Caco-2 (cell line): Measurements from ENCODE around the gene TPM4. TPM values are rescaled to one million over a fixed set of nuclear protein-coding genes. Genes with fewer than 3 reads are reported as not detected.

Experiments
- BruUV-seq: library from RNA; stranded (reverse); fragments of 400-500 nt; replicated peaks from 2 replicates; lab custom pipeline; 2021; lab: Mats Ljungman, UMichigan
- CTCF ChIA-PET: fragments of 300-600 bp; sonication (Branson Sonifier 250); formaldehyde crosslinking; loops from one replicate; lab custom pipeline; 2022; ENCODE audit warnings: antibody characterized with exemption; lab: Charles Lee
- POLR2A ChIA-PET: fragments of 300-600 bp; sonication (Branson Sonifier 250); formaldehyde crosslinking; loops from one replicate; lab custom pipeline; 2022; ENCODE audit warnings: antibody characterized with exemption; lab: Charles Lee
- DNase-seq, 2 experiments: peaks; one replicate each; pipeline versions ENCODE4 v3.0.0 to v3.0.0-alpha.2; 2020 to 2022
- H3K27me3 ChIP-seq: replicated peaks from 2 replicates; pipeline ENCODE4 v1.6.0; 2011; ENCODE audit warnings: low read length; ENCODE audit not compliant: control insufficient read depth, insufficient read depth
- H3K36me3 ChIP-seq: 2 replicates; pipeline ENCODE4 v1.5.1; 2011; ENCODE audit warnings: low read length; ENCODE audit not compliant: control insufficient read depth, insufficient read depth
- H3K4me1 ChIP-seq: fragments of 250-450 bp; sonication (Bioruptor Pico); 2 replicates; pipeline ENCODE4 v1.5.1; 2020; ENCODE audit warnings: mild to moderate bottlenecking
- H3K4me3 ChIP-seq: 2 replicates; pipeline ENCODE4 v1.5.1; 2011; ENCODE audit warnings: low read depth, mild to moderate bottlenecking, control low read depth, low read length
- H3K9me3 ChIP-seq: fragments of 250-450 bp; sonication (Bioruptor Pico); 2 replicates; pipeline ENCODE4 v1.5.1; 2020; ENCODE audit warnings: mild to moderate bottlenecking, moderate library complexity
- H3K27ac Mint-ChIP-seq: one replicate; pipeline ENCODE4 v1.8.0; 2022; ENCODE audit warnings: mixed read lengths; ENCODE audit not compliant: unreplicated experiment
- H3K27me3 Mint-ChIP-seq: one replicate; pipeline ENCODE4 v1.8.0; 2022; ENCODE audit warnings: mixed read lengths; ENCODE audit not compliant: insufficient read depth, unreplicated experiment
- H3K36me3 Mint-ChIP-seq: one replicate; pipeline ENCODE4 v1.8.0; 2022; ENCODE audit warnings: mild to moderate bottlenecking, mixed read lengths; ENCODE audit not compliant: insufficient read depth, unreplicated experiment
- H3K4me1 Mint-ChIP-seq: one replicate; pipeline ENCODE4 v1.8.0; 2022; ENCODE audit warnings: low read depth, mixed read lengths; ENCODE audit not compliant: unreplicated experiment
- H3K4me3 Mint-ChIP-seq: one replicate; pipeline ENCODE4 v1.8.0; 2022; ENCODE audit warnings: mild to moderate bottlenecking, moderate library complexity, mixed read lengths; ENCODE audit not compliant: unreplicated experiment
- H3K9me3 Mint-ChIP-seq: one replicate; pipeline ENCODE4 v1.8.0; 2022; ENCODE audit warnings: mixed read lengths; ENCODE audit not compliant: unreplicated experiment
- CTCF ChIP-seq, 2 experiments: fragments of 200-600 bp in 1 of 2; IDR thresholded peaks; 1 replicate in 1 of 2; 2 replicates in 1 of 2; pipeline versions ENCODE4 v1.5.1 to v1.8.0; 2011 to 2022; ENCODE audit warnings: antibody characterized with exemption in 1 of 2, control low read depth in 1 of 2, inconsistent platforms in 1 of 2, low read depth in 1 of 2, low read length in 1 of 2, mild to moderate bottlenecking in 1 of 2, moderate library complexity in 1 of 2; ENCODE audit not compliant: insufficient read depth in 1 of 2, severe bottlenecking in 1 of 2, unreplicated experiment in 1 of 2
- intact Hi-C: fragments of 100-400 bp; cut with micrococcal nuclease; formaldehyde crosslinking; loops from one replicate; pipeline ENCODE4 v1.10.0; 2022; ENCODE audit not compliant: unreplicated experiment
- total RNA-seq: library from RNA; stranded (reverse); gene quantifications from 2 replicates; pipeline ENCODE4 v1.2.3, GENCODE V29; 2022

The TPM4 gene
- total RNA-seq, 1 experiment from 2014 or later: 368 TPM

DNA sequence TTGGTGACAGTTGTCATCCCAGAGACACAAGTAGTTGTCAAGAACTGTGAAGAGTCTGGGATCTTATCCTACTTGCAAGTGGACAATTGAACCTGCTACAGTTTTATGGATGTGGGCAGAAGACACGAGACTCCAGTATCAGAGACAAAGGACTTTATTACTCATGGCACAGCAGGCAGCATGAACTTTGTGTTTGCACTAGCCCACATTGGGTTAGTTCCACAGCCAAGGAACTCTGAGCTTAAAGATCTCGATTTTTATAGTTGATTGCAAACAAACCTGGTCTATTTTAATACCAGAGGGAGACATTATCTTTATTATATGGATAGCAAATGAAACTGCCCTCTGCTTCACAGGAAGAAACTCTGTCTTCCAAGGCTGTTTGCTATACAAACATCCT is 16.0 kb upstream of the TPM4 start:
- Mint-ChIP-seq H3K36me3 (no peaks in the 10 kb centered on the region), H3K27ac (no peak overlapping the region), H3K4me3 (no peak overlapping the region), H3K9me3 (peaks cover 9% of the 10 kb centered on the region), H3K4me1 (no peaks in the 10 kb centered on the region), H3K27me3 (no peaks in the 10 kb centered on the region)
- BruUV-seq: no TSS peak
- TF ChIP-seq CTCF (IDR thresholded peaks at IDR 0.05; ENCODE audit: insufficient read depth in 1 of 2, low read depth in 1 of 2, low read length in 1 of 2, severe bottlenecking in 1 of 2, unreplicated experiment in 1 of 2): no peak
- intact Hi-C loops: no loop called here
- ChIA-PET POLR2A (no interaction called here), CTCF (no interaction called here)
- no peak for DNase-seq
- H3K27me3 ChIP-seq: no peaks in the 10 kb centered on the region
- H3K36me3 ChIP-seq: no peaks in the 10 kb centered on the region
- peaks cover 8% of the 10 kb centered on the region; the same call in 1 of the 2 replicates for H3K9me3 ChIP-seq
- no peak overlapping the region for H3K4me3 ChIP-seq
- H3K4me1 ChIP-seq: no peaks in the 10 kb centered on the region

- TF ChIP-seq CTCF (IDR thresholded peaks at IDR 0.05; ENCODE audit: insufficient read depth in 1 of 2, low read depth in 1 of 2, low read length in 1 of 2, severe bottlenecking in 1 of 2, unreplicated experiment in 1 of 2): no peak
- intact Hi-C loops: no loop called here
- no peaks in the 10 kb centered on the region for H3K27me3 Mint-ChIP-seq
- H3K27ac Mint-ChIP-seq: peak overlapping the region; percentile 35
- BruUV-seq: no TSS peak
- H3K9me3 ChIP-seq: 0 out of 2 replicates have a peak, but pooled peaks cover 3% of the 10 kb centered on the region
- no peaks in the 10 kb centered on the region for H3K36me3 ChIP-seq
- peaks cover 7% of the 10 kb centered on the region for H3K4me1 Mint-ChIP-seq
- H3K4me3 Mint-ChIP-seq: no peak overlapping the region
- H3K4me3 ChIP-seq: no peak overlapping the region
- no peak for DNase-seq
- POLR2A ChIA-PET: no interaction called here
- no peaks in the 10 kb centered on the region for H3K27me3 ChIP-seq
- peaks cover 5% of the 10 kb centered on the region for H3K9me3 Mint-ChIP-seq
- CTCF ChIA-PET: interaction anchor here (1.7 kb wide), 1 partner anchor 124 kb away, joined by 3 read pairs; no protein-coding TSS in a partner anchor
- H3K4me1 ChIP-seq: 0 out of 2 replicates have a peak, but pooled peaks cover 4% of the 10 kb centered on the region
- H3K36me3 Mint-ChIP-seq: no peaks in the 10 kb centered on the region
These were observed 14.4 kb upstream of the TPM4 start for GRCh38 chr19:16061943-16062342.

DNA sequence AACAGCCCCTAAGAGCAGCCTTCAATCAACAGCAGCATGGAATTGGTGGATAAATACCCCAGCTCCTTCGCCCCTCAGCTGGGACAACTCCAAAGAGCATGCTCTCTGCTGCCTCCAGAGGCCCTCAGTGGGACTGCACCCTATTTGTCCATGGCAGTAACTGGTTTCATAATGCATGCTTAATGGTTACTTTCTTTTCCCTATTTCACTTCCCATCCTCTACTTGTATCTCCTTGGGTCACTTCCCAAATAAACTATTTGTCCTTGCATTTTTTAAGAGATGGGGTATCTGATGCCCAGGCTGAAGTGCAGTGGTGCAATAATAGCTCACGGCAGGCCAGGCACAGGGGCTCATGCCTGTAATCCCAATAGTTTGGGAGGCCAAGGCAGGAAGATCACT is 13.5 kb upstream of the TPM4 start:
- POLR2A ChIA-PET: no interaction called here
- Histone ChIP-seq H3K4me1 (0 out of 2 replicates have a peak, but pooled peaks cover 4% of the 10 kb centered on the region), H3K36me3 (no peaks in the 10 kb centered on the region), H3K27me3 (no peaks in the 10 kb centered on the region), H3K4me3 (no peak overlapping the region), H3K9me3 (no peaks in the 10 kb centered on the region)
- H3K4me3 Mint-ChIP-seq: no peak overlapping the region
- no peaks in the 10 kb centered on the region for H3K27me3 Mint-ChIP-seq
- intact Hi-C loops: no loop called here
- no peaks in the 10 kb centered on the region for H3K9me3 Mint-ChIP-seq
- H3K36me3 Mint-ChIP-seq: no peaks in the 10 kb centered on the region
- H3K4me1 Mint-ChIP-seq: peaks cover 7% of the 10 kb centered on the region
- no TSS peak for BruUV-seq
- DNase-seq: peak in 1 of 2 experiments; percentile 71
- TF ChIP-seq CTCF (IDR thresholded peaks at IDR 0.05; ENCODE audit: insufficient read depth in 1 of 2, low read depth in 1 of 2, low read length in 1 of 2, severe bottlenecking in 1 of 2, unreplicated experiment in 1 of 2): peak; percentile 78 to 93
- no peak overlapping the region for H3K27ac Mint-ChIP-seq
- CTCF ChIA-PET: interaction anchor here (0.6 to 1.7 kb wide), 3 partner anchors 11 to 126 kb away, joined by 3 to 7 read pairs (median 3); no protein-coding TSS in a partner anchor
